ENCODE results near the gene SULT1C4.

The SULT1C4 gene

DNA sequence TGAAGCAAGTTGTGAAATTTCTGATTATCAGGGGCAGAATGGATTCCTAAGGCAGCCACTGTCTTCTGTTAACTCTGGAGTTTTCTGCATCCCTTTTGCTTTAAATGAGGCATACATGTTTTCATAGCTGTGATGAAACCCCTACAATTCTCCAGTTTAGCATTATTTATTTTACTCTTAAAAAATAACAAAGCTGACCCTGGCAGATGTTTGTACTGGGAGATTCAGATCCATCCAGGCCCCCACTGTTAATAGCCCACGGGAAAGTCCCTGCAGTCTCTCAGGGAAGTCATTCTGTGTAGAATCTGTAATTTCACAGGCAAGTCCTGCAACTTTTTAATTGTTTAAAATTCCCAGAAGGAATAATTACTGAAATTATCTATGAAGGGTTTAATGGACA is 353 bp upstream of the SULT1C4 start:
- no peak overlapping the region for H3K4me3 ChIP-seq (ENCODE audit: low read depth, low read length, poor library complexity, severe bottlenecking)
- H3K9me3 ChIP-seq (ENCODE audit: low read length), result no peaks in the 10 kb centered on the region
- H3F3A ChIP-seq (ENCODE audit: insufficient read depth, low read length), result no peaks in the 10 kb centered on the region
- no peak overlapping the region for H3K27ac ChIP-seq (ENCODE audit: low read depth, low read length, poor library complexity, severe bottlenecking)
- H3K9ac ChIP-seq (ENCODE audit: low read length), result no peak overlapping the region
- no peak overlapping the region for H2AFZ ChIP-seq (ENCODE audit: low read length)
- no peaks in the 10 kb centered on the region for H3K4me1 ChIP-seq (ENCODE audit: insufficient read depth, low read length, severe bottlenecking)
- H3K9me2 ChIP-seq (ENCODE audit: low read depth, low read length), result no peaks in the 10 kb centered on the region
- H3K4me2 ChIP-seq (ENCODE audit: low read length), result no peak overlapping the region
- TF ChIP-seq, protein P1, sequence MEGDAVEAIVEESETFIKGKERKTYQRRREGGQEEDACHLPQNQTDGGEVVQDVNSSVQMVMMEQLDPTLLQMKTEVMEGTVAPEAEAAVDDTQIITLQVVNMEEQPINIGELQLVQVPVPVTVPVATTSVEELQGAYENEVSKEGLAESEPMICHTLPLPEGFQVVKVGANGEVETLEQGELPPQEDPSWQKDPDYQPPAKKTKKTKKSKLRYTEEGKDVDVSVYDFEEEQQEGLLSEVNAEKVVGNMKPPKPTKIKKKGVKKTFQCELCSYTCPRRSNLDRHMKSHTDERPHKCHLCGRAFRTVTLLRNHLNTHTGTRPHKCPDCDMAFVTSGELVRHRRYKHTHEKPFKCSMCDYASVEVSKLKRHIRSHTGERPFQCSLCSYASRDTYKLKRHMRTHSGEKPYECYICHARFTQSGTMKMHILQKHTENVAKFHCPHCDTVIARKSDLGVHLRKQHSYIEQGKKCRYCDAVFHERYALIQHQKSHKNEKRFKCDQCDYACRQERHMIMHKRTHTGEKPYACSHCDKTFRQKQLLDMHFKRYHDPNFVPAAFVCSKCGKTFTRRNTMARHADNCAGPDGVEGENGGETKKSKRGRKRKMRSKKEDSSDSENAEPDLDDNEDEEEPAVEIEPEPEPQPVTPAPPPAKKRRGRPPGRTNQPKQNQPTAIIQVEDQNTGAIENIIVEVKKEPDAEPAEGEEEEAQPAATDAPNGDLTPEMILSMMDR (IDR thresholded peaks at IDR 0.05; ENCODE audit: low read length), result no peak
- no peak for TF ChIP-seq EZH2 (IDR thresholded peaks at IDR 0.05; ENCODE audit: borderline replicate concordance, low read length)
- H3K36me3 ChIP-seq (ENCODE audit: insufficient read depth, low read length), result no peaks in the 10 kb centered on the region
- no peaks in the 10 kb centered on the region for H4K20me1 ChIP-seq (ENCODE audit: insufficient read depth, low read length)
- H3K27me3 ChIP-seq (ENCODE audit: insufficient read depth, low read length), result no peaks in the 10 kb centered on the region
- no peaks in the 10 kb centered on the region for H3K79me2 ChIP-seq (ENCODE audit: insufficient read depth, low read length)

DNA sequence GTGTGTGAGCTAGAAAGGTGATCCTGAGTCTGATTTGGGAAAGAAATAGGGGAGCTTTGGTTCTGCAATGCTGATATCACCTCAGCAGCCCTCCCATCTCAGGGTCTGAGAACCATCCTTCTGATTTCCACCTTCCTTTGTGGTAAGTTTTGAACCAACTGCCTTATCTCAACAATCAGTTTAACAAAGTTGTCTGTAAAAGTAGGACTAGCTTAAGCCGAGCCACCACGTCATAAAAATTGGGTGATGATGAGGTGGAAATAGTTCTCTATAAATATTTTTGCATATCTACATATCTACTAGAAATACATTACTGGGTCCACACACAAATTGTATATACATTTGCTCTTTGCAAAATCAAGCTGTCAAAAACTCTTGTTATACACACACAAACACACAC is 1.1 kb downstream of the SULT1C4 start:
- H4K20me1 ChIP-seq (ENCODE audit: insufficient read depth, low read length), result no peaks in the 10 kb centered on the region
- H3K36me3 ChIP-seq (ENCODE audit: insufficient read depth, low read length), result no peaks in the 10 kb centered on the region
- H3F3A ChIP-seq (ENCODE audit: insufficient read depth, low read length), result no peaks in the 10 kb centered on the region
- no peaks in the 10 kb centered on the region for H3K27me3 ChIP-seq (ENCODE audit: insufficient read depth, low read length)
- H3K4me1 ChIP-seq (ENCODE audit: insufficient read depth, low read length, severe bottlenecking), result no peaks in the 10 kb centered on the region
- no peaks in the 10 kb centered on the region for H3K79me2 ChIP-seq (ENCODE audit: insufficient read depth, low read length)
- H3K9ac ChIP-seq (ENCODE audit: low read length), result no peak overlapping the region
- no peak overlapping the region for H3K4me3 ChIP-seq (ENCODE audit: low read depth, low read length, poor library complexity, severe bottlenecking)
- TF ChIP-seq, protein P1 (IDR thresholded peaks at IDR 0.05; ENCODE audit: low read length), result no peak
- no peak for TF ChIP-seq EZH2 (IDR thresholded peaks at IDR 0.05; ENCODE audit: borderline replicate concordance, low read length)
- H3K27ac ChIP-seq (ENCODE audit: low read depth, low read length, poor library complexity, severe bottlenecking), result no peak overlapping the region
- H3K9me3 ChIP-seq (ENCODE audit: low read length), result no peaks in the 10 kb centered on the region
- H3K9me2 ChIP-seq (ENCODE audit: low read depth, low read length), result no peaks in the 10 kb centered on the region
- no peak overlapping the region for H3K4me2 ChIP-seq (ENCODE audit: low read length)
- no peak overlapping the region for H2AFZ ChIP-seq (ENCODE audit: low read length)

DNA sequence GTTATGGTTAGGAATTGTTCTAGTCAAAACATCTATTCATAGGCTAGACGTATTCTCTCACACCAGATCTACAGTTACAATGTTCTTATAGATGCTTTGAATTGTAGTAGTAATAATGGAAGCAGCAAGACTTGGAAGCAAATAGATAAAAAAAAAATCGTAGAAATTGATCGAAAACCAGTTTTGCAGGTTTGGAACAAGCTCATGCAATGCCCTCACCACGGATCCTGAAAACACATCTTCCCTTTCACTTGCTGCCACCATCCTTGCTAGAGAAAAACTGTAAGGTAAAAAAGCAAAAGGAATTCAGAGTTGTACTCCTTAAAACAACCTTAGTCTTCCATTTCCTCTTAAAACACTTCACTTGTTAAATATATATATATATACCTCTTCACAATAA is 4.4 kb downstream of the SULT1C4 start:
- Histone ChIP-seq H3K9me3 (ENCODE audit: low read length) (no peaks in the 10 kb centered on the region), H3K36me3 (ENCODE audit: insufficient read depth, low read length) (no peaks in the 10 kb centered on the region), H3K9ac (ENCODE audit: low read length) (no peak overlapping the region), H3K27me3 (ENCODE audit: insufficient read depth, low read length) (no peaks in the 10 kb centered on the region), H3K4me2 (ENCODE audit: low read length) (no peak overlapping the region), H3K79me2 (ENCODE audit: insufficient read depth, low read length) (no peaks in the 10 kb centered on the region), H3K27ac (ENCODE audit: low read depth, low read length, poor library complexity, severe bottlenecking) (no peak overlapping the region), H2AFZ (ENCODE audit: low read length) (no peak overlapping the region), H4K20me1 (ENCODE audit: insufficient read depth, low read length) (no peaks in the 10 kb centered on the region), H3F3A (ENCODE audit: insufficient read depth, low read length) (no peaks in the 10 kb centered on the region), H3K4me1 (ENCODE audit: insufficient read depth, low read length, severe bottlenecking) (no peaks in the 10 kb centered on the region), H3K4me3 (ENCODE audit: low read depth, low read length, poor library complexity, severe bottlenecking) (no peak overlapping the region), H3K9me2 (ENCODE audit: low read depth, low read length) (no peaks in the 10 kb centered on the region)
- no peak for TF ChIP-seq EZH2 (IDR thresholded peaks at IDR 0.05; ENCODE audit: borderline replicate concordance, low read length)
- TF ChIP-seq, protein P1 (IDR thresholded peaks at IDR 0.05; ENCODE audit: low read length), result no peak
